GM18511 (cell line): ENCODE data around the gene BAK1.
A peak's percentile ranks its signal among the peaks of the same experiment; 100 is the strongest.

Experiments
- ATAC-seq: cut with Tn5 transposase; IDR thresholded peaks from one replicate; pipeline ENCODE4 v1.9.1; 2021; ENCODE audit warnings: mild to moderate bottlenecking, moderate library complexity; ENCODE audit not compliant: unreplicated experiment

BAK1 gene

DNA sequence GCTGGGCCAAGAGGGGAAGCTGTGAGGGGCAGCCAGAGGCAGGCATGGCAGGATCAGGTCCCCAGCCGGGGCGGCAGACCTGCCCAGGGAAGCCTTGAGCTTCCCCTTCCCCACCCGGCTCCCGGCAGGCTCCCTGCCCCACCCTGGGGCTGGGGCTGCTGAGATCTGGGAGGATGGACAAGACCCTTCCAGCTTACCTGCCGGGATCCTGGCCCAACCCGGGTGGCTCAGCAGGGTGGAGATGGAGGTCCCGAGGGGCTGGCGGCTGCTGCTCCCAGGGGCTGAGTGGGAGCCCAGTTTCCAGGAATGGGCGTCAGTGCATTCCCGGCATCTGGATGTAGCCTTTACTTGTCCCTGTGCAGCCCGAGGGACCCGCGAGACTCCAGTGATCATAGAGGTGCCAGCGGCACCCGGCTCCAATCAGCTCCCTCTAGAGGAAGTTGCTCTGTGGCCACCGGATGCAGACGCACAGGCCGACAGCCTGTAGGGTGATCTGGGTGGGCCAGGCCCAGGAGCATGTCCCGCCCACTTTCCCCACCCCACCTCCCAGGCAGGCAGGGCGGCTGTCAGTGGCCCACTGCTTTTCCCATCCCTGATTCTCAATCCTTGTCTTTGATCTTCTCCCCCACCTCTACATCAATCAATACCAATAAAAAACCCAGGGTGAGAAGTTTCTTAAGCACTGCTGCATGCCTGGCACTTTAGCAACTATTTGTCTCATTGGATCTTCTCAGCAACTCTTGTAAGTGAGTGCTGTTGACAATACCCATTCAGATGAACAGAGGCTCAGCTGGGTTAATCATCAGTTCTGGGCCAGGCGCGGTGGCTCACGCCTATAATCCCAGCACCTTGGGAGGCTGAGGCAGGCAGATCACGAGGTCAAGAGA lies at the start of gene BAK1:
TSS of gene BAK1 (minus strand) at position 449 of the 887 bp plus-strand sequence. CDS start 2,672 bp downstream, outside the sequence.
- peak; percentile 93 for ATAC-seq

- no peak for ATAC-seq
These were observed 48.4 kb upstream of the BAK1 start for GRCh38 chr6:33628401-33628964.

DNA sequence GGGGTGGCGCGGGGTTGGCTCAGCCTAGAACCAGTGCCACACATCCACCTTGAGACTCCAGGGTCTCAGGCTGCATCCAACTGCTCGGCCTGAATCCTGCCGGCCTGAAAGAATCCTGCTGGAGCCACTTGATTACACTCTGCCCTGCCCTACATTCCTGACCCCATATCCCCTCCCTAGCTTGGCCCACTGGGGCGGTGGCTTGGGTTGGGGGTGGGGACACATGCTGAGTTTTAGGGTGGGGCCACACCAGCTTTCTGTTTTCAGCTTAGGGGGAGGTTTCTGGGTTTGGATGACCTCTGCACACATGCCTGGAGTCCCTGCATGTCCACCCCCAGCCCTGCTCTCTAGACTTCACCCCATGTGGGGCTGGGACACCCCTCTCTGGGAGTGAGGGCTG lies 47.8 kb upstream of the BAK1 start:
- ATAC-seq: no peak

- ATAC-seq: no peak
These were observed 44.8 kb upstream of the BAK1 start for GRCh38 chr6:33624856-33625255.

DNA sequence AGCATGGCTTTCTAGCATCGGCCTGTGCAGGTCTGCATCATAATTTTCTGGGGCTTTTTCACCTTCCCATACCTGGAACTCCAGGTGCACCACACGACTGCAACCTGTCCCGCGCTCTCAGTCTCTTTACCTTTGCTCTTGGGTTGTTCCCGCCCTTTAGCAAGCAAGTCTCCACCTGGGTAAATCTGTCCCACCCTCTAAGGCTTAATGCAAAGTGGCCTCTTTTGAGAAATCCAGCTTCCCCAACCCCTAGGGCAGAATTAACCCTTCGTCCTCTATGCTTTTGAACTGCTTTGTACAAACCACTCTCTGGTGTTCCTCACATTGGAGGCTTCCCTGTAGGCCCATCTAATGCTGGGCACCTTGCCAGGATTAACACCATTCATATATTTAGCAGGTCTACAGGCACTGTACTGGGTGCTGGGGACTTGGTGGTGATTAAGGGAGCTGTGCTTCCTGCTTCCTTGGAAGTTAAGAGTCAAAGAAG lies 43.9 kb upstream of the BAK1 start:
- ATAC-seq: no peak

DNA sequence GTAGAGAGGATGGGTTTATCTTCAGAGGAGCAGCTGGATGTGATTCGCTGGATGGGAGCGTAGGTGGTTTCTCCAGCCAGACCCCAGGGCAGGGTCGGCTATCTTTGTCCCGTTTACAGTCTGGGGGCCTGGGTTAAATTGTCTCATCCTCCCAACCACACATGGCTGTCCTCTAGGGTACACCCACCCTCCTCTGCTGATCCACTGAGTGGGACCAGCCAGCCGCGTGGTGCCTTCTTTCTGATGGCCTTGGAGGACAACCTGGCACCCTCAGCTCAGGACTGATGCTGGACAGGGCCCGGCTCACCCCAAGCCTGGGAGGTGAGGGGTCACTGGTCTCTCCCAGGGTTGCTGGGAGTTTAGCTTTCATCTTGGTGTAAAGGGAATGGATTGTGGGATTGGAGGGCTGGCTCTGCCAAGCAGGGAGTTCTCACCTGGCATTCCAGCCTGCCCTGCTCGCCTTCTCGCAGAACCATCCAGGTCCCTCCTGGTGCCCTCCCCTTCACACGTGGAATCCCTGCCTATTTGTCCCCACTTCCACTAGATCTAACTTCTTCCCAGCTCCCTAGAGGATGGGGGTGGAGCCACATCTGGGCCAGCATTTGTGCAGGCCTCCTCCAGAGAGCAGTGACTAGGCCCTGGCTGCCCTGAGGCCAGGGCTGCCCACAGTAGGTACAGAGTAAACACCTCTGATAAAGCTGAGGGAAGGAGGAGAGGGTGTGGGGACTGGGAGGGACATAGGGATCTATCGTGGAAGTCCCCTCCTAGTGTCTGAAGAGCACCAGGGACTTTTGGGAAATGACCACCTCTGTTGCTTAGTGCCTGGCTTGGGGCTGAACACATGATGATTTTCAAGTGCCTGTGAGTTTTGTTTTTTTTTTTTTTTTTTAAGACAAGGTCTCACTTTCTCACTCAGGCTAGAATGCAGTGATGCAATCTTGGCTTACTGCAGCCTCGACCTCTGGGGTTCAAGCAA lies 42.7 kb upstream of the BAK1 start:
- no peak for ATAC-seq

GRCh38 chr6:33621711-33622388 lies 41.8 kb upstream of the BAK1 start:
- ATAC-seq: peak; percentile 45

GRCh38 chr6:33620856-33621710 lies 41.0 kb upstream of the BAK1 start, which contains the start of gene ITPR3:
ITPR3 (plus strand) TSS chr6:33621322; CDS start chr6:33621603, 281 bp downstream.
- peak; percentile 88 for ATAC-seq

GRCh38 chr6:33620158-33620855 lies 40.2 kb upstream of the BAK1 start:
- no peak for ATAC-seq

DNA sequence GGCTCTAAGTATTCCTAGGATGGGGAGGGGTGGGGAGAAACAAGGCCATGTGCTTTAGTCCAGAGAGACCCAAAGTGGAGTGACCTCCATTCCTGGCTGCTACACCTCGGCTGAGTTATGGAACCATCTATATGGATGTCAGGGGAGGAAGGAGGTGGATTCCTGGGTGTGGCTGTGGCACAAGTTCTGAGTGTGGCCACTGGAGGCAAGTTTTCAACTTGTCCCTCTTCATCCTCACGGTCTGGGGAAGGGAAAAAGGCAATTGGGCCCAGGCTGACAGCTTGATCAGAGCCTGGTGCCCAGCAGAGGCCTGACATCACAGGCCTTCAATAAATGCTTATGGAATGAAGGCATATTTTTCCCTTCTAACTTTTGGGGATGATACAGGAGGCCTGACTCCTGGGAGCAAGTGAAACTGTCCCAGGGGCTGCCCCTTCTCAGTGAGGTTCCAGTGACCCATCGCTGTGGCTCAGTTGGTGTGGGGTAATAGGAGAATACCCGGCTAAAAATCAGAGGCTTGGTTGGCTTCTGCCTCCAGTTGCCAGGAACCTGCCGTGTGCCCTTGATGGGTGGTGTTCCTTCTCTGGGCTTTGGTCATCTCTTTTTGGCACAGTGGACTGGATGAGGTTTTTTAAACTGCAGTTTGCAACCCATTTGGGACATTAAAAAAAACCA lies 39.2 kb upstream of the BAK1 start:
- no peak for ATAC-seq

DNA sequence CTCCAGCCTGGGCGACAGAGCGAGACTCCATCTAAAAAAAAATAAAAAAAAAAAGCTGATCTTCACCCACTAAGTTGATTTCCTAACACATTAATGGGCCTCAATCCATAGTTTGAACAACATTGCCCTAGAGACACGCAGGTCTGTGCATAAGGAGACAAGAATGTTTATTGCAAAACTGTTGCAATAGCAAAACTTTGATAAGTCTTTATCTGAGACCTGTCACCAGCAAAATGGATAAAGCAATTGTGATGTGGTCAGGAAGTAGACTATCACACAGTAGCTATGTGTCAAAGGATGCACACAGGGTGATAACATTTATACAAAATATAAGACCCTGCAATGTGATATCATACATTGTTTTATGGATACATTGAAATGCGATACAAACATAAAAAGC lies 36.8 kb upstream of the BAK1 start:
- ATAC-seq: no peak

GRCh38 chr6:33616113-33616512 lies 36.0 kb upstream of the BAK1 start:
- ATAC-seq: no peak

GRCh38 chr6:33613795-33614168 lies 33.7 kb upstream of the BAK1 start:
- no peak for ATAC-seq

DNA sequence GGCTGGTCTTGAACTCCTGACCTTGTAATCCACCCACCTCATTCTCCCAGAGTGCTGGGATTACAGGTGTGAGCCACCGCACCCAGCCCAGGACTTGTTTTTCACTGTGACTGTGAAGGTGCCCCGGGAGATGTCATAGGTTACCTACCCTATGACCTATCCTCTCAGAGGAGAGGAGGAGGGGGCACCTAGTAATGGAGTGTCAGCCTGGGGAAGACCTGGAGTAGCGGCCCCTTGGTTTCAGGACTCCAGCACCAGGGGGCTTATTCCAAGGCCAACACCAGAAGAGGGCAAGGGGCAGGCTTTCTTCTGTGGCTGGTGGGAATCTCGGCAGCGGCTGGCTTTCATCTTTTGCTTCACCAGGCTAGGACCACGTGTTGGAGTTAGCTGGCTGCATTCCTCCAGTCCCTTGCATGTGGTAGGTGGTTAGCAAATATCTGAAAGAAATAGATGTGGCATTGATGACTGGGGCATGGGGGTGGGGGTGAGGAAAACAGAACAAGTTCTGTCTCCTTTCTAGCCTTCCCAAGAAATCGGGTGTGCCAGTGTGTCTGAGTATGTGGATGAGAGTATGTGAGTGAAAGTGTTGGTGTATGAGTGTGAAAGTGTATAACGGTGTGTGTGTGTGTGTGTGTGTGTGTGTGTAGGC lies 33.2 kb upstream of the BAK1 start:
- no peak for ATAC-seq

DNA sequence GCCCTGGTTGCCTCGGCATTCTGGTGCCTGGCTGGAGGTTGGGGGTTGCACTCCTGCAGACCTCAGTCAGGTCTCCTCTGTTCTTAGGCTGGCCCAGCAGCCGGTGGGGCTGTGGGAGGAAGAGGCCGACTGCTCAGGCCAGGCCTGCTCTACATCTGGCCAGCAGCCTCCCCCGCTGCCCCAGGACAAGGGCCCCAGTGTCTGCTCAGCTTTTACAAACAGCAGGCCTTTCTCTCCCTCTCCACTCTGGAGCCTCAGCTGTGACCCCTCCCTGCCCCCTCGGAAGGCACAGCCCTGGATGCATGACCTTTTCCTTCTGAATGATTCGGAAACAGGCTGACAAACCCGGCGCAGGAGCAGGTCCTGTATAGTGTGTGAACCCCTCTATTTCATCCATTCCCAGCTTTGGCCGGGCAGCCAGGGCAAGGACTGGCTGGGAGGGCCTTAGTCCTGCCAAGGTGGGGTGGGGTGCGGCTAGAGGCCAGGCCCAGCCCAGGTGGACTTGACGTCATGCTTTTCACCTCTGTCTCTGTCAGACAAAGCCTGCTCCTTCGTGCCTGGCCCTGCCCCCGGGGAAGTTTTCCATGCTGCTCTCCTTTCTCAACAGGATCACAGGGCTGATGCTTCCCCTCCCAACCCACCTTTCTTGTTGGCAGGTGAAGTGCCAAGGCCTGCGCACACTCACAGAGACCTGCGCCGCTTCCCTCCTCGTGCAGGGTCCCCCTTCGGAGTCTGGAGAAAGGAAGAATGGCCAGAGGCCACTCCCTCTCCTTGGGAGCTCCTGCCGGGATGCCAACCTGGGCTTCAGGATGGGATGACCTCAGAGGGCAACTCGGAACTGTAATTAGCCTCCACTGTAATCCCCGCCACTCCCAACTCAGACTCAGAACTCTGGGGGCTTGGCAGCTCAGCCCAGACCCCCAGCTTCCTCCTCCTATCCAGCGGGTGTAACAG lies 31.0 kb upstream of the BAK1 start:
- ATAC-seq: no peak

- ATAC-seq: no peak
These were observed 30.0 kb upstream of the BAK1 start for GRCh38 chr6:33610067-33610466.

- ATAC-seq: no peak
These were observed 29.5 kb upstream of the BAK1 start for GRCh38 chr6:33609528-33609927.
